ENCODE measurements around the gene RAB33B.
"Not testable (repeated sequence)": the region's sequence is repeated elsewhere in the genome, so short reads cannot be mapped to it uniquely, and the experiment has no call there.

The RAB33B gene

GRCh38 chr4:139457318-139457717 lies 3.4 kb downstream of the RAB33B start:
- H3K18ac ChIP-seq (ENCODE audit: low read length): no peak overlapping the region
- H2AK5ac ChIP-seq (ENCODE audit: low read length): no peak overlapping the region
- no peak overlapping the region for H2BK120ac ChIP-seq (ENCODE audit: low read depth, low read length)
- H3K27ac ChIP-seq (ENCODE audit: low read depth, low read length): no peak overlapping the region
- no peak for DNase-seq
- H3K4me1 ChIP-seq (ENCODE audit: control insufficient read depth, low read depth, low read length): peaks cover 7% of the 10 kb centered on the region
- H2BK5ac ChIP-seq (ENCODE audit: low read length): no peak overlapping the region
- H4K8ac ChIP-seq (ENCODE audit: low read depth, low read length): no peak overlapping the region
- peaks cover 9% of the 10 kb centered on the region for H3K79me1 ChIP-seq (ENCODE audit: low read length)
- no peak overlapping the region for H3K56ac ChIP-seq (ENCODE audit: low read length)
- no peak overlapping the region for H2BK15ac ChIP-seq (replicated peaks; ENCODE audit: low read depth)
- H4K5ac ChIP-seq (ENCODE audit: low read length): no peak overlapping the region
- no peaks in the 10 kb centered on the region for H3K36me3 ChIP-seq (ENCODE audit: control insufficient read depth, insufficient read depth, low read length)
- no peak overlapping the region for H3K9ac ChIP-seq (ENCODE audit: low read length)
- H3K27me3 ChIP-seq (ENCODE audit: insufficient read depth, low read length, poor library complexity): no peaks in the 10 kb centered on the region
- WGBS (ENCODE audit: extremely low coverage, insufficient coverage, low lambda C conversion rate): no CpG with 5 or more reads among the region's 4 CpGs
- H3K4me3 ChIP-seq (ENCODE audit: low read length): no peak overlapping the region
- no peak overlapping the region for H3K4me2 ChIP-seq (ENCODE audit: low read length)
- no peak overlapping the region for H3K4ac ChIP-seq (ENCODE audit: low read depth, low read length)
- peaks cover 30% of the 10 kb centered on the region for H3K79me2 ChIP-seq (ENCODE audit: control insufficient read depth, insufficient read depth, low read length)
- no peak overlapping the region for H3K23ac ChIP-seq (ENCODE audit: low read length)

- H3K79me1 ChIP-seq (ENCODE audit: low read length): peaks cover 9% of the 10 kb centered on the region
- no peak overlapping the region for H3K23ac ChIP-seq (ENCODE audit: low read length)
- no CpG with 5 or more reads among the region's 1 CpG for WGBS (ENCODE audit: extremely low coverage, insufficient coverage, low lambda C conversion rate)
- H2BK120ac ChIP-seq (ENCODE audit: low read depth, low read length): no peak overlapping the region
- no peak overlapping the region for H3K18ac ChIP-seq (ENCODE audit: low read length)
- no peaks in the 10 kb centered on the region for H3K36me3 ChIP-seq (ENCODE audit: control insufficient read depth, insufficient read depth, low read length)
- H3K4me1 ChIP-seq (ENCODE audit: control insufficient read depth, low read depth, low read length): peaks cover 7% of the 10 kb centered on the region
- H4K8ac ChIP-seq (ENCODE audit: low read depth, low read length): no peak overlapping the region
- H4K5ac ChIP-seq (ENCODE audit: low read length): no peak overlapping the region
- H3K27me3 ChIP-seq (ENCODE audit: insufficient read depth, low read length, poor library complexity): no peaks in the 10 kb centered on the region
- no peak overlapping the region for H3K9ac ChIP-seq (ENCODE audit: low read length)
- H3K4ac ChIP-seq (ENCODE audit: low read depth, low read length): no peak overlapping the region
- no peak overlapping the region for H3K4me3 ChIP-seq (ENCODE audit: low read length)
- no peak overlapping the region for H3K56ac ChIP-seq (ENCODE audit: low read length)
- no peak overlapping the region for H3K4me2 ChIP-seq (ENCODE audit: low read length)
- H3K27ac ChIP-seq (ENCODE audit: low read depth, low read length): no peak overlapping the region
- no peak overlapping the region for H2AK5ac ChIP-seq (ENCODE audit: low read length)
- DNase-seq: no peak
- H2BK5ac ChIP-seq (ENCODE audit: low read length): no peak overlapping the region
- peaks cover 31% of the 10 kb centered on the region for H3K79me2 ChIP-seq (ENCODE audit: control insufficient read depth, insufficient read depth, low read length)
- no peak overlapping the region for H2BK15ac ChIP-seq (replicated peaks; ENCODE audit: low read depth)
These were observed 4.6 kb downstream of the RAB33B start for GRCh38 chr4:139458543-139458942.

- Histone ChIP-seq H3K79me2 (ENCODE audit: control insufficient read depth, insufficient read depth, low read length) (peaks cover 32% of the 10 kb centered on the region), H3K23ac (ENCODE audit: low read length) (no peak overlapping the region), H3K27me3 (ENCODE audit: insufficient read depth, low read length, poor library complexity) (no peaks in the 10 kb centered on the region), H3K18ac (ENCODE audit: low read length) (no peak overlapping the region), H2BK5ac (ENCODE audit: low read length) (no peak overlapping the region), H2AK5ac (ENCODE audit: low read length) (no peak overlapping the region), H3K56ac (ENCODE audit: low read length) (no peak overlapping the region), H2BK15ac (replicated peaks; ENCODE audit: low read depth) (no peak overlapping the region), H2BK120ac (ENCODE audit: low read depth, low read length) (no peak overlapping the region), H3K9ac (ENCODE audit: low read length) (no peak overlapping the region), H3K79me1 (ENCODE audit: low read length) (peaks cover 9% of the 10 kb centered on the region), H3K4ac (ENCODE audit: low read depth, low read length) (no peak overlapping the region), H3K27ac (ENCODE audit: low read depth, low read length) (no peak overlapping the region), H3K36me3 (ENCODE audit: control insufficient read depth, insufficient read depth, low read length) (no peaks in the 10 kb centered on the region), H4K8ac (ENCODE audit: low read depth, low read length) (no peak overlapping the region), H4K5ac (ENCODE audit: low read length) (no peak overlapping the region), H3K4me1 (ENCODE audit: control insufficient read depth, low read depth, low read length) (peaks cover 7% of the 10 kb centered on the region), H3K4me2 (ENCODE audit: low read length) (no peak overlapping the region), H3K4me3 (ENCODE audit: low read length) (no peak overlapping the region)
- WGBS (ENCODE audit: extremely low coverage, insufficient coverage, low lambda C conversion rate): no CpG with 5 or more reads among the region's 3 CpGs
- DNase-seq: peak; percentile 61
These were observed 5.1 kb downstream of the RAB33B start for GRCh38 chr4:139458999-139459398.

GRCh38 chr4:139460565-139460964 lies 6.6 kb downstream of the RAB33B start:
- H3K4me2 ChIP-seq (ENCODE audit: low read length): no peak overlapping the region
- H3K56ac ChIP-seq (ENCODE audit: low read length): no peak overlapping the region
- no CpG with 5 or more reads among the region's 3 CpGs for whole genome bisulfite sequencing (ENCODE audit: extremely low coverage, insufficient coverage, low lambda C conversion rate)

GRCh38 chr4:139461022-139461628 lies 7.2 kb downstream of the RAB33B start:
- H3K36me3 ChIP-seq (ENCODE audit: control insufficient read depth, insufficient read depth, low read length): no peaks in the 10 kb centered on the region
- no peak overlapping the region for H2BK5ac ChIP-seq (ENCODE audit: low read length)
- no peak overlapping the region for H3K4me3 ChIP-seq (ENCODE audit: low read length)
- H3K18ac ChIP-seq (ENCODE audit: low read length): no peak overlapping the region
- H4K5ac ChIP-seq (ENCODE audit: low read length): no peak overlapping the region
- H3K23ac ChIP-seq (ENCODE audit: low read length): no peak overlapping the region
- H2BK15ac ChIP-seq (replicated peaks; ENCODE audit: low read depth): no peak overlapping the region
- no CpG with 5 or more reads among the region's 5 CpGs for WGBS (ENCODE audit: extremely low coverage, insufficient coverage, low lambda C conversion rate)
- no peak overlapping the region for H2BK120ac ChIP-seq (ENCODE audit: low read depth, low read length)
- peaks cover 20% of the 10 kb centered on the region for H3K79me2 ChIP-seq (ENCODE audit: control insufficient read depth, insufficient read depth, low read length)
- H3K27ac ChIP-seq (ENCODE audit: low read depth, low read length): peak overlapping the region; percentile 53
- no peak overlapping the region for H3K9ac ChIP-seq (ENCODE audit: low read length)
- no peak overlapping the region for H3K56ac ChIP-seq (ENCODE audit: low read length)
- peaks cover 2% of the 10 kb centered on the region for H3K4me1 ChIP-seq (ENCODE audit: control insufficient read depth, low read depth, low read length)
- H4K8ac ChIP-seq (ENCODE audit: low read depth, low read length): no peak overlapping the region
- no peak overlapping the region for H3K4me2 ChIP-seq (ENCODE audit: low read length)
- no peak overlapping the region for H2AK5ac ChIP-seq (ENCODE audit: low read length)
- DNase-seq: peak; percentile 74
- no peaks in the 10 kb centered on the region for H3K27me3 ChIP-seq (ENCODE audit: insufficient read depth, low read length, poor library complexity)
- no peak overlapping the region for H3K4ac ChIP-seq (ENCODE audit: low read depth, low read length)
- H3K79me1 ChIP-seq (ENCODE audit: low read length): peaks cover 4% of the 10 kb centered on the region

More at GRCh38 chr4:139460565-139460964, 6.6 kb downstream of the RAB33B start:
- H3K36me3 ChIP-seq (ENCODE audit: control insufficient read depth, insufficient read depth, low read length): no peaks in the 10 kb centered on the region
- no peaks in the 10 kb centered on the region for H3K27me3 ChIP-seq (ENCODE audit: insufficient read depth, low read length, poor library complexity)
- peaks cover 22% of the 10 kb centered on the region for H3K79me2 ChIP-seq (ENCODE audit: control insufficient read depth, insufficient read depth, low read length)
- no peak overlapping the region for H2BK5ac ChIP-seq (ENCODE audit: low read length)
- no peak overlapping the region for H4K5ac ChIP-seq (ENCODE audit: low read length)
- H3K18ac ChIP-seq (ENCODE audit: low read length): no peak overlapping the region
- peak overlapping the region; percentile 53 for H3K27ac ChIP-seq (ENCODE audit: low read depth, low read length)
- H2AK5ac ChIP-seq (ENCODE audit: low read length): no peak overlapping the region
- H3K79me1 ChIP-seq (ENCODE audit: low read length): peaks cover 4% of the 10 kb centered on the region
- H3K4ac ChIP-seq (ENCODE audit: low read depth, low read length): no peak overlapping the region
- H3K4me1 ChIP-seq (ENCODE audit: control insufficient read depth, low read depth, low read length): peaks cover 5% of the 10 kb centered on the region
- no peak overlapping the region for H2BK120ac ChIP-seq (ENCODE audit: low read depth, low read length)
- no peak overlapping the region for H2BK15ac ChIP-seq (replicated peaks; ENCODE audit: low read depth)
- no peak overlapping the region for H3K23ac ChIP-seq (ENCODE audit: low read length)
- H4K8ac ChIP-seq (ENCODE audit: low read depth, low read length): no peak overlapping the region
- no peak overlapping the region for H3K9ac ChIP-seq (ENCODE audit: low read length)
- peak; percentile 66 for DNase-seq
- no peak overlapping the region for H3K4me3 ChIP-seq (ENCODE audit: low read length)

GRCh38 chr4:139464512-139464911 lies 10.6 kb downstream of the RAB33B start:
- not testable (repeated sequence) for H3K9ac ChIP-seq (ENCODE audit: low read length); H2BK5ac ChIP-seq (ENCODE audit: low read length); H2AK5ac ChIP-seq (ENCODE audit: low read length); H3K4ac ChIP-seq (ENCODE audit: low read depth, low read length); H3K36me3 ChIP-seq (ENCODE audit: control insufficient read depth, insufficient read depth, low read length); H3K18ac ChIP-seq (ENCODE audit: low read length); H4K5ac ChIP-seq (ENCODE audit: low read length); H4K8ac ChIP-seq (ENCODE audit: low read depth, low read length); DNase-seq; H3K56ac ChIP-seq (ENCODE audit: low read length); H3K27ac ChIP-seq (ENCODE audit: low read depth, low read length); H3K4me3 ChIP-seq (ENCODE audit: low read length); H3K4me1 ChIP-seq (ENCODE audit: control insufficient read depth, low read depth, low read length); H3K27me3 ChIP-seq (ENCODE audit: insufficient read depth, low read length, poor library complexity); H3K23ac ChIP-seq (ENCODE audit: low read length); H2BK120ac ChIP-seq (ENCODE audit: low read depth, low read length); H3K79me1 ChIP-seq (ENCODE audit: low read length); H3K4me2 ChIP-seq (ENCODE audit: low read length); H2BK15ac ChIP-seq (replicated peaks; ENCODE audit: low read depth)
- no CpG with 5 or more reads among the region's 5 CpGs for WGBS (ENCODE audit: extremely low coverage, insufficient coverage, low lambda C conversion rate)
- H3K79me2 ChIP-seq (ENCODE audit: control insufficient read depth, insufficient read depth, low read length): peaks cover 11% of the 10 kb centered on the region

Measured in mesendoderm (in vitro differentiated cells).